ENCODE results near the gene SFXN1.

The SFXN1 gene

DNA sequence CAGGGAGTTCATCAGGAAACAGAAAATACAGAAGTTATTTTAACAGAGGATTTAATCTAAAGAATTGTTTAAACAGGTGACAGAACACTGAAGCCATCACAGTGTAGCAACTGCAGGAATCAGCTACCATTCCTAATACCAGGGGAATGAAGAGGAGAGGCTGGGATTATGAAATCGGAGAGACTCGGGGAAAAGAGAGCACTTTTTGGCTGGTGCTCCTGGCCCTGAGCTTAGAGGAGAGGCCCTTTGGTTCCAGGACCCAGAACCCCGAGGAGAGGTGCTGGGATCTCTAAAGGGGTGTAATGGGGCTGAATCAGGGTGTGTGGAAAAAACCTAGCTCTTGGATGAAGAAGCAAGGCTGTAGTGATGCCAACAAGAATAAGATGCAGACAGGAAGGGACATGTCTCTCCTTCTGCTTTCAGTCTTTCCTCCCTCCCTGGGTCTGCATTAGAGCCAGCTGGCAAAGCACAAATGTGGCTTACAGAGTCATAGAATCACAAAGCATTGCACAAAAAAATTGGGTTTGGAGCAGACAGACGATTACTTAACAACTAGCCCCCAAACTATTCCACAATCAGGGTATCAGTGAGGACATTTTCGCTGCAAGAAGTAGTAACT, 11.6 kb upstream of the SFXN1 start:
- DNase-seq = no peak

DNA sequence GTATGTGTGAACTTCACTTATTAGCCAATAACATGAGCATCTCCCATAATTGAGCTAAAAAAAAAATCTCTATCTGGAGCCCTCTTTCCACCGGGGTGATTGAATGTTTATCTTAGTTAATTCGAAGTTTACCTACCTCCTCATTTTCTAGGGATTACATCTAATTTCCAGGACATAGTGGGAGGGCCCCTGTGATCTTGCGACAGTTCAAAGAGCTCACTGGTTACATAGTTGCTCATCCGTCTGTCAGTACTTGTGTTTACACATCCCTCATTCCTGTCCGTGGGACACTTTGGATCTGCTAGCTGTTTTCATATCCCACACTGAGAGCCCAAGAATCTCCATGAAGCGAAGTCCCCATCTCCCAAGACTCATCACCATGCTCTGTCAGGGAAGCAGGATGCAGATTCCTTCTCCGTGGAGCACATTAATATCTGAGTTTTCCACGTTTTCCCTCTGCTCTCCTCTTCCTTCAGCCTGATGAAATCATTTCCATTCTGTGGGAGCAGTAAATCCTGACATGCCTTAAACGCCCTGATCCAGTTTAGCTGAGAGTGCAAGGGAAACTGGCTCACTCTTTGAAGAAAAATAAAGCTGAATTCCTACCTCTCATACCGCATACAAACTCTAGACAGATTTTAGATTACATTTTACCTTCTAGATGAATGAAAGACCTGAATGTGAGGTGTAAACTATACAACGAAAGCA, 10.2 kb upstream of the SFXN1 start:
- DNase-seq = no peak

DNA sequence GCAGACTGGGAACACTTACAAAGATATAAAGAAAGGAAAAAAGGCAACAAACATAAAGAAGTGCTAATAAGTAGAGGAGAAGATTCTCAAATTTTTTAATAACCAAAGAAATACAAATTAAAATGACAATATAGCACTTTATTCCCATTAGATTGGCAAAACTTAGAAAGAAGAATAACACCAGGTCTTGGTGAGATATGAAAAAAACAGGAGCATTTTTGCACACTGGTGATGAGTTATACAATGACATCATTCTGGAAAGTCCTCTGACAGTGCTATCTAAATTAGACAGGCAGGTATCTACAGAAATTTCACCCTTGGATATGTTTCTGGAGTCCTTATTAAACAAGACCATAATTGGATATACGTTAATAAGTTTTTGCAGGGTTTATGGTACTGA, 9.5 kb upstream of the SFXN1 start:
- DNase-seq = no peak

DNA sequence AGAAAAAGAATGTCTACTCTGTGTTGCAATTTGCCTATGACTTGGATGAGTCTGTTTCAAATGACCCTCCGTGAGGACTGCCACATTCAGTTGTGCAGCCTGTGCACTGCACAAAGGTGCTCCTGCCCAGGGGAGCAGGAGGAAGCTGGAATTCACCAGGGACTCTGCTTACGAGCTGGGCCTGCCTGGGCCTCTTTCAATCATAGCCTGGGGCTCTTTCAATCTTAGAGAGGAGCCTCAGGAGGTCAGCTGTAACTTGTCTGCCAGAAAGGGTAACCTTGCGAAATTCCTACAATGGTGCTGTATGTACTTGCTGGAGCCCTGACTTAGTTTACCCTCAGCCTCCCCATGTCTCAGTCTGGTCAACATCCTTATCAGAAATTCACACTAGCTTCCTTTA, 8.4 kb upstream of the SFXN1 start:
- no peak for DNase-seq

DNA sequence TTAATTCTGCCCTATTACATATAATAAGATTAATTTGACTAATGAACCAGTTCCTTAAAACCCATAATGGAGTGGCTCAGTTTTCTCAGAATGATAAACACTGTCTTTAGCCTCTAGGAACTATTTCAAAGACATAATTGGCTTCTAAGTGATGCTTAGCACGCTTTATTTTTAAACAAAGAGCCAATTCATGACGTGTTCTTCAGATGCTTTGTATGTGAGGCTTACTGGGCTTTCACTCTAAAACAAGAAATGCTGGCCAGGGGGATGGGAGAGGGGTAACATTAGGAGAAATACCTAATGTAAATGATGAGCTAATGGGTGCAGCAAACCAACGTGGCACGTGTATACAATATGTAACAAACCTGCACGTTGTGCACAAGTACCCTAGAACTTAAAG, 7.6 kb upstream of the SFXN1 start:
- DNase-seq = no peak

DNA sequence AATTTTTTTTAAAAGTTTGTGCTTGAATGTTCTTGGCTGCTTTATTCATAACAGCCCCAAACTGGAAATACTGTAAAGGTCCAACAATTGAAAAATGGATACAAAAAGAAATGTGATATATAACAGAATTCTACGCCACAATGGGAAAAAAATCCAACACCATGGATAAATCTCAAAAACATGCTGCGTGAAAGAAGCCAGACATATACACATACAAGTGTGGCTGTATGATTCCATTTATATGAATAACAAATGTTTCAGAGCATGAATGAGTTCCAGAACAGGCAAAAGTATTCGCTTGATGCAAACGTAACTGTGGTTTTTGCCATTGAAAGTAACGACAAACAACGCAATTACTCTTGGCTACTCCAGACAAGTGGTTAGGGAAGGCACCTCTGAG, 7.2 kb upstream of the SFXN1 start:
- DNase-seq = no peak

DNA sequence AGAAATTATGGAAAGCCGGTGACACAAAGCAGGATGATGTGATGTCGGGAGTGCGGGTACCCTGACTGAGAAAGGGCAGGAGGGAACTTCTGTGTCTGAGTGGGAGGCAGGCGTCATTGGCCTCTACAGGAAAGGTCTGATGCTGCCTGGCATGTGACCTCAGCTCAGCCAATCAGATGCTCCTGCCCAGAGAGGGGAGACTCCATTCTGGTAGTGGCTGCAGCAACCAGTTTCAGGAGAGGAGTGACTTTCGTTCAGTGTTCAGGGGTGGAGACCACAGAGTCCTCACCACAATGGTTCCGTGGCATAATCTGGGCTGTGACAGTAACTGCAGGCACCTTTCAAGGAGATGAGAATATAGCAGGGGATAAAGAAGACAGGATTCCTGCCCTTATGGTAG, 6.7 kb upstream of the SFXN1 start:
- DNase-seq = no peak

DNA sequence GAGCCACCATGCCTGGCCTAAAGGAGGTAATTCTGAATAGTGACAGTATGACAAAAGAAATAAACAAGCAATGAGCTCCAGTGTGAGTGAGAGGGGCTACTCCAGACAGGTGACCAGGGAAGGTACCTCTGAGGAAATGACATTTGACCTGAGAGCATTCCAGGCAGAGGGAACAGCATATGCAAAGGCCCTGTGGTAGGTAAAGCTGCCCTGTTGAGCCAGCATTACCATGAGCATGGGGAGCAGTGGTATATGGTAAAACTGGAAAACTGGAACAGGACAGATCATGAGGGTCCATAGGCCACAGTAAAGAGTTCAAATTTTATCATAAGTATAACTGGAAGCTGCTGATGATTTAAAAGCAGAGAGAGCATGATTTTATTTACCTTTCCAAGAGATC, 6.0 kb upstream of the SFXN1 start:
- DNase-seq = no peak

DNA sequence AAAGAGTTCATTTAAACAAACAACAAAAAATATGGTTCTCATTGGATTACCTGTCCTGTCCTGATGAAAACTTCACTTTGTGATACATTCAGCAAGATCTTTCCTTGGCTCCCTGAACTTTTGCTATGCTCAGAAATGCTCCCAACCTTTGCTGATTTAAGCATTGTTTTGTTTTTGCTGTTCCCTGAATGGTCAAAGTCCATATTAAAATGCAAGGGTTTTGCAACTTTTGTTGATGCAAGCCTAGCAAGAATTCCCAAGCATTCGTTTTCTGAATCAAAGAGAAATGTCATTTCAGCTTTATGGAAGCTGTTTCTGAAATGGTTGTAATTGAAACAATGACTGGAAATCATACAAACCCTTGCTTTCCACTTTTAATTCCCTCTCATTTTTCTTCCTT, 3.1 kb upstream of the SFXN1 start:
- no peak for DNase-seq

DNA sequence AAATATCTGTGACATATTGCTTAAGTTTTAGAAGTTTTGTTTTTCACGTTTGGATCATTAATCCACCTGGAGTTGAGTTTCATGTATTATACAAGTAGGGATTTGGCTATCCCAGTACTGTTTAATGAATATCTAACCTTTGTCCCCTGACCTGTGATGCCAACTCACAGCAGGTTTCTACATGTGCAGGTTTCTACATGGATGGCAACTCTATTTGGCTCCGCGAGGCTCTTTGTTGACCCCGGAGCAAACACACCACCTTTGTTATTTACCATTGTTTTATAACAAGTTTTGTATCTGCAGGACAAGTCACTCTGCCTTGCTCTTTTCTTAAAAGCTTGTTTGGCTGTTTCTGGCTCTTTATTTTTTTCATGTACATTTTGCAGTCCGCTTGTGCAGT, 920 bp upstream of the SFXN1 start:
- no peak for DNase-seq

DNA sequence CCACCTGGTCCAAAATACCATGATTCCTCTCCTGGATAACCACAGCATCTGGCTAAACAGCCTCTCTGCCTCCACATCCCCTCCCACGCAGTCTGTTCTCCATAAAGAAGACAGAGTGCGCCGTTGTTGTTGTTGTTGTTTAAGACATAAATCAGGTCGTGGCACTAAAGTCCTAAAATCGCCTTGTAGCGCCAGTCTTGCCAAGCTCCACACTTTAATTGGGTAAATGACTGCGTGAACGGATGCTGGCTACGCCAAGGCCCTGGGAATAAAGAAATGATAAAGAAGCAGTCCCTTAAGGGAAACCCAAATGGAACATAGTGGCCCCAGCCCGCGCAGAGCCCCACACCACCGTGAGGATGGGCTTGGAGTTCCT, 364 bp upstream of the SFXN1 start:
- DNase-seq = no peak

DNA sequence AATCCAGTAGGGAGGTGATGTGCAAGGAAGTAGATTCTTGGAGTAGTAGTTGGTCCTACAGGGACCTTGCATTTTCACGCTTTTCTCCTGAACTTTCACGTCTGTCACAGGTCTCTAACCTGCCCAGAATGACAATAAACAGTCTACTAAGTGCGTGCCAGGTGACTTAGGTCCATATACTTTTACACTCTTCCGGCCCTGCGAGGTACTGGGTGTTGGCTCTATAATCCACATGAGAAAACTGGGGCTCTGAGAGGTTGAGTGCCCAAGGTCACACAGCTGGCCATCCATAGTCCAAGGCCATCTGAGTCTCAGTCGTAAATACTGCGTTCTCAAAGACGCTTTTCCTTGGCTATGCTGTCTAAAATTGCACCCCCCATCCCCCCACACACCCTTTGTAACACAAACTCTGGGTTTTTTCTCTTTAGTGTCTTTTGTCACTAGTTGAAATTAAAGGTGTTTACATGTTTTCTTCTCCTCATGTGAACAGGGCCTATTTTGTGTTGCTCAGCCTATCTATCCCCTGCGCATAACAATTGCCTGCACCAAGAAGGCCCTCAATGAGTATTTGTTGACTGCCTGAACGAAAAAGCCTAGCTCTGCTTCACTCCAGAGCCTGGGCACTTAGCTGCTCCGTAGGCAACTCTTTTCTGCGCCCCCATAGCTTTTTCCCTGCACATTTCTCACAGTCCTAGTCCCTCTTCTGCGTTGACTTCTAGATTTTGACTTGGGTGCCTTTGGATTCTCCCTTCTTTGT, 943 bp downstream of the SFXN1 start:
- no peak for DNase-seq

DNA sequence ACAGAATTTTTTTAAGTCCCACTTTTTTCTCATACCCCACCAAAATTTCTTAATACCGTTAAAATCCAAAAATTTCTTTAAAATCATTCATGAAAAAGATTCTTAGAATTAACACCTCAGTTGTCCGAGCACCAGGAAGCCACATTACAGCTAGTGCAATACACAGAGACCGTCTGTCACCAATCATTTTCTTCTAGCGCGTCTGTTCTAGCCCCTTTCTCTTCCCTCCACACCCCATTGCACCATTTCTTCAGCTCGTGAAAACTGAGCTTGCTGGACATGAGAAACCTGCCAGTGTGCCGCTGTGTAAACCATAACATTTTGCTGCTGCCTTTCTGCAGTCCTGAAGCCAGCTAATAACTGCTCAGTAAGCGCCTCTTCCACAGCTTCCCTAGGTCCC, 5.0 kb downstream of the SFXN1 start:
- DNase-seq = no peak

DNA sequence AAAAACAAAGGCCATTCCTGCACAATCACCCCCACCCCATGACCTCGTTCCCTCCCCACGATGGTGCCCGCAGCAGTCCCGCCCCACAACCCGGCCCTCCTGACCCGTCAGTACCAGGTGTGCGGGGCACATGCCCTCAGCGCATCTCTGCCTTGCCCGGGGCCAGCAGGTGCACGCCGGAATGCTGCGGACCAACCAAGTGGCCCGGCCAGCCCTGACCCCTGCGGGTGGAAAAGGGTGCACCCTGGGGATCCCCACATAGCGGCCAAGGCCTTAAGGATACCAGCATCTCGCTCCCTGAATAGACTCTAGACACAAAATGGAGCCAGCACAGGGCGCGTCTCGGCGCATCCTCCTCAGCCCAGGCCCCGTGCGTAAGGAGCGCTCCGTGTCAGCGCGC, 6.0 kb downstream of the SFXN1 start:
- no peak for DNase-seq

DNA sequence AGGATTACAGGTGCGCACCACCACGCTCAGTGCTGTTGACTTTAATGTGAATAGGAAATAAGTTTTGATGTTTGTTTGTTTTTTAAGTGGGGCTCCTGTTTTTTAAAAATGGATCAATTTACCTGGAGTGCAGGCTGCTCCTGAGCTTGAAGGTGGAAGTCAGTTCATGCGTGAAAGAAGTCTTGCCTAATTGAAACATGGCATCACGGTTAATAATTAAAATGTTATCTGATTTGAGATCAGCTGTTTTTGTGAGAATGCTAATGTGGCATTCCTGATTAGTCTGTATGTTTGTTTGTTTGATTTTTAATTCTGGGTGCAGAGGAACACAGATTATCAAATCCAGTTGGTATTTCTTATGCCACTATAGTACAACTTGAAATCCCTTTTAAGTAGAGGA, 6.5 kb downstream of the SFXN1 start:
- no peak for DNase-seq

DNA sequence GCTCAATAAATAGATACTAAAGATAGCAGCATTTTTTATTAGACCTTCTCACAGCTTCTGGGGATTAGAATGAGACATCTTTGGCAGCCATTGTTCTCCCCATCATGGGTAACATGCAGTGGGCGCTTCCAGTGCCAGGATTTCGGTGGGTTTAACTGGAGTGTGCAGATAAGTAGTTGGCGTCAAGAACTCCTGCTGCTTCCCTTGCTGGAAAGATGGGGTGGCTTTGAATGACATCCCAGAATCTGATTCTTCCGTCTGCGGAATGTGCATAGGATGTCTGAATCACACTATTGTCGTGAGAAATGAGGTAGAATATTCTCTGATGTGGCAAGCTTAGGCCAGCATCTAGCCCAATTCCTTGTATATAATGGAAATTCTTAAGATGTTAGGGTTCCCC, 7.3 kb downstream of the SFXN1 start:
- DNase-seq = no peak

DNA sequence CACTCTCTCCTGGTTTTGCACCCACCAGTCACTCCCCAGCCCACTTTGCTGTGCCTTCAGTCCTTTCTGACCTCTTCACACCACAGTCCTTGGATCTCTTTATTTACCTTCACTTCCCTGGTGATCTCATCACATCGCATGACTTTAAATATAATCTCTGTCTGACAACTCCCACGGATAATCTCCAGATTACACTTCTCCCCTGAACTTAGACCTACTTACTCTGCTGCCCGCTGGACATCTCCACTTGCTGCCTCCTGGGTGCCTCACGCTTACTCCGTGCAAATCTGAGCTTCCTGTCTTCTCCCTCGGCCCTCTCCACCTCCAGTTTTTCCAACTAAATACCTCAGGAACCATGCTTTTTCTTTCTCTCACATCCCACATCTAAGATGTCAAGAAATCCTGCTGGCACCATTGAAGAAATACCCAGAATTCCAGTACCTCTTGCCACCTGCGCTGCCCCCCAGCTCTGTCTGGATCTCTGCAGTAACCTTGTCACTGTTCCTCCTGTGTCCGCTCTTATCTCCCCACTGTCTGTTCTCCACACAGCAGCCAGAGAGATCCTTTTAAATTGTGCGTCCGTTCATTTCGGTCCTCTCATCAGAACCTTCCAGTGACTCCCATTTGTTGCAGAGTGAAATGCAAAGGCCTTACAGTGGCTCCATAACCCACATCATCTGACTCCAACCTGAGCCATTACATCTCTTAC, 9.3 kb downstream of the SFXN1 start:
- DNase-seq = no peak

DNA sequence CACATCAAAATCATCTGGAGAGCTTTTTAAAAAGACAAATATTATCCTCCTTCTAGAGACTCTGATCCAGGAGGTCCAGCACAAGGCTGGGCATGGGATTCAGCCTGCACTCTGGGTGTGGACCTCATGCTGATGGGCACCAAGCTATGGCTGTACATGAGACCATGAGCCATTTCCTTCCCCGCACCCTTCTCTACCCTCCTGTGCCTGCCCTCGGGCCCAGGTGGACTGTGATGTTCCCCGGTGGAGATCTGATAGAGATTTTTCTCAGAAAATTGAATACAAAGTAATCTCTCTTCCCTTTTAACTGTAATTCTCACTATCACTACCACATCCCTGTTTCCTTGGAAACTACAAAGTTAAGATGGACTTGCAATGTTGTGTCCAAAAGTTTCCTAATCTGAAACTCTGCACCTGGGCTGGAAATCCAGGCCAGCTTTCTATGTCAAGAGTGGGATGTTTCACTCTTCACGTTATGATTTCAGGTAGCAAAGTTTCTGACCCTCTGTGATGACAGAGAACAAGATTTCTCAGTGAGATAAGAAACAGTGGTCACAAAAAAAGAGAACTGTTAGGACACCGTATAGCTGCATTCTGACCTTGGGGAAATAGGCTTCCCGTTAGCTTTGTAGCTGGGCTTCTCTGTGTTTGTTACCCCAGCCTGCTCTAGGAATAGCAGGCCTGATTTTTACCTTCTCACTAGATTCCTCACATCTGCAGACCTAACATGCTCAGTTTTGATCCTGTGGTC, 11.5 kb downstream of the SFXN1 start:
- no peak for DNase-seq

DNA sequence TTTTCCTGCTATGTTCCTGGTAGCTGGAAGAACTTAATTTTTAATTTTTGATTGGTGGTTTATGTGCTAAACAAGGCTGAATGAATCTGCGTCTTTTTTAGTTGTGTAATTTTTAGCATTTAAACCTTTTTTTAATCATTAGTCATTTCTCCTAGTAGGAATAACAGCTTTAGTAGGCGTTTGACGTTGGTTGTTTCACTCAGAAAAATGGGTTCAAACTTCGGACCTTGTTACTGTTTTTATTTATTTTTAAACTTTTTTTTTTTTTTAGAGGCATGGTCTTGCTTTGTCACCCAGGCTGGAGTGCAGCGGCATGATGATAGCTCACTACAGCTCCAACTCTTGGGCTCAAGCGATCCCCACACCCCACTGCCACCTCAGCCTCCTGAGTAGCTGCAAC, 12.9 kb downstream of the SFXN1 start:
- no peak for DNase-seq

DNA sequence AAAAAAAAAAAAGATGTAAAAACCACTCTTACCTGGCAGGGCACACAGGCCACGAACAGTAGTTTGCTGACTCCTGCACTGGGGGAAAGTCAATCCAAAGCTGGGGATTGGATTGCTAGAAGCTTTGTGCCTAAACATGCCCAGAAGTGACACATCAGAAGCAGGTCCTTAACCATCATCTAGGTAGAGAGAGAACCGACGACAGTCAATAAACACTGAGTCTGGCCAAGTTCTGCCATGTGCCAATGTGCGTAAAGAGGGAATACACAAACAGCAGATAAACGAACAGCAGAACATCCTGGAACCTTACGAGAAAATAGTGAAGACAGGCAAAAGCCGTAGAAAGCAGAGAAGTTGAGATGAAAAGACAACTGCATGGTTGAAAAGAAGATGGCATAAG, 14.9 kb downstream of the SFXN1 start:
- no peak for DNase-seq

DNA sequence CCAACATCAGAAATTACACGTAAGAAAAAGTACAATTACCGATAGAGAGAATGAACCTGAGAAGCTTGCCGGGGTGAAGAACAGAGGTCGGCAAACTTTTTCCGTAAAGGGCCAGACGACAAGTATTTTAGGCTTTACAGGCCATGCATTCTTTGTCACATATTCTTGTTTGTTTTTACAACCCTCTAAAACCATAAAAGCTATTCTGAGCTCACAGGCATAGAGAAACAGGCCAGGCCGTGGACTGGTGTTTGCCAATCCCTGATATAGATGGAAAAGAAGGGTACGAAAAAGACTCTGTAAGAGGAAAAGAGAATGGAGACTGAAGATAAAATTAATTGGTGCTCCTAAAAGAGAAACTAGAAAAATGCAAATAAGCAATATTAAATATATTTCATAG, 15.4 kb downstream of the SFXN1 start:
- DNase-seq = no peak

DNA sequence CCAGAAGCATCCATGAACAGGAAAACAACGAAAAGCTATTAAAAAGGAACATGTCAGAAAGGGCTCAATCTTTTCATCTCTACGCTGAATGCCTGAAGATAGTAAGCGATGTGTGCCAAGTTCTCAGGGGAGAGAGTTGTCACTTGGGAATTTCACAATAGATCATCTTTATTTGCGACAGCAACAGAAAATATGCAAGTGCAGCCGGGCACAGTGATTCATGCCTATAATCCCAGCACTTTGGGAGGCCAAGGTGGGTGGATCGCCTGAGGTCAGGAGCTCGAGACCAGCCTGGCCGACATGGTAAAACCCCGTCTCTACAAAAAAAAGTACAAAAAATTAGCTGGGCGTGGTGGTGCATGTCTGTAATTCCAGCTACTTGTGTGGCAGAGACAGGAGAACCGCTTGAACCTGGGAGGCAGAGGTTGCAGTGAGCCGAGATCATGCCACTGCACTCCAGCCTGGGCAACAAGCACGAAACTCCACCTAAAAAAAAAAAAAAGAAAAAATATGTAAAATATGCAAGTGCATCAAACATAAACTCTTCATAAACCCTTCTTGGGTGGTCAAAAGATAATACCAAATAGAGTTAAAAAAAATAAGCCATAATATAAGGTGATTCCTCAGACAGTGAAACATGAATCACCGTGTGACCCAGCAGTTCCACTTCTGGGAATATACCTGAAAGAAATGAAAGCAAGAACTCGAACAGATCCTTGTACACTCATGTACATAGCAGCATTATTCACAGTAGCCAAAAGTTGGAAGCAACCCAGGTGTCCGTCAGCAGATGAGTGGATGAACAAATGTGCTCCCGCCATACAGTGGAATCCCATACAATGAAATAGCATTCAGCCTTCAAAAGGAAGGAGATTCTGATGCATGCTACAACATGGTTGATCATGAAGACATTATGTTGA, 16.2 kb downstream of the SFXN1 start:
- DNase-seq = peak; percentile 39
